ENCODE results near the gene RGS6. TPM values are rescaled to one million over a fixed set of nuclear protein-coding genes. Genes with fewer than 3 reads are reported as not detected.

RGS6 gene
- total RNA-seq, 2 donors from 2014 or later = 3.2 TPM; not detected in 1

DNA sequence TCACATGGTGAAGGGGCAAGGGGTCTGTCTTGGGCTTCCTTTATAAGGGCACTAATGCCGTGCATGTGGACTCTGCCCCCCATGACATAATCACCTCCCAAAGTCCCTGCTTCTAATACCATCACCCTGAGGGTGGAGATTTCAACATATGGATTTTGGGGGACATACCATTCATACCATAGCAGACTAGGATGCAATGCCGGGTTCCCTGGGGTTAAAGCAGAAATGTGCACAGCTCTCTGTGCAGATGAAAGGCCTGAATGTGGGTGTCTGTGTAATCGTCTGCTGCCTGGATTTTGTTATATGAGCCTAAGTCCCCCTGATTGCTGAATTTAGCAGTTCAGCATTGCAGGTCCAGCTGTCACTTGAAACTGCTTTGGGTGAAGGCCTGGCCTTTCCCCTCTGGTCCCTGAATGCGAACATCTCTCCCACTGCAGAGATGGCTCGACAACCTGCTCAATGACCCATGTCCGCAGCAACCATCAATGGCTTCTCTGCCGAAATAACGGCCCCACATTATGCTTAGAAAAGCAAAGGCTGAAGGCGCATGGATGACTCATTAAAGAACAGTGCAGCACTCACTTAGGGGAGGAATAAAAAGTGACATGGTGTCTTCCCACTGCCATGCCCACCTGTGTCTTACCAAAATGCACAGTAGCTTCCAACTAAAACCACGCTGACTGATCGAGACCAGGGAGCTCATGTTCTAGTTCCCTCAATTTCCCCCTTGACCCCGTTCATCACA is 675.3 kb downstream of the RGS6 start:
- H3K4me1 ChIP-seq (replicated peaks) = no peaks in the 10 kb centered on the region
- intact Hi-C loops (cut with DNase I) = no loop called here
- H3K4me3 ChIP-seq = no peak overlapping the region
- H3K9me3 ChIP-seq = no peaks in the 10 kb centered on the region
- no peak for DNase-seq (ENCODE audit: low spot score)
- no peak overlapping the region for H3K27ac ChIP-seq
- 63% methylated on average over 12 of the region's 12 CpGs for WGBS
- no peaks in the 10 kb centered on the region for H3K27me3 ChIP-seq (replicated peaks; ENCODE audit: insufficient read depth)
- H3K36me3 ChIP-seq = no peaks in the 10 kb centered on the region
- TF ChIP-seq POLR2AphosphoS5 (IDR thresholded peaks at IDR 0.05) (no peak), POLR2A (IDR thresholded peaks at IDR 0.05) (no peak)
- TF ChIP-seq, protein P1, sequence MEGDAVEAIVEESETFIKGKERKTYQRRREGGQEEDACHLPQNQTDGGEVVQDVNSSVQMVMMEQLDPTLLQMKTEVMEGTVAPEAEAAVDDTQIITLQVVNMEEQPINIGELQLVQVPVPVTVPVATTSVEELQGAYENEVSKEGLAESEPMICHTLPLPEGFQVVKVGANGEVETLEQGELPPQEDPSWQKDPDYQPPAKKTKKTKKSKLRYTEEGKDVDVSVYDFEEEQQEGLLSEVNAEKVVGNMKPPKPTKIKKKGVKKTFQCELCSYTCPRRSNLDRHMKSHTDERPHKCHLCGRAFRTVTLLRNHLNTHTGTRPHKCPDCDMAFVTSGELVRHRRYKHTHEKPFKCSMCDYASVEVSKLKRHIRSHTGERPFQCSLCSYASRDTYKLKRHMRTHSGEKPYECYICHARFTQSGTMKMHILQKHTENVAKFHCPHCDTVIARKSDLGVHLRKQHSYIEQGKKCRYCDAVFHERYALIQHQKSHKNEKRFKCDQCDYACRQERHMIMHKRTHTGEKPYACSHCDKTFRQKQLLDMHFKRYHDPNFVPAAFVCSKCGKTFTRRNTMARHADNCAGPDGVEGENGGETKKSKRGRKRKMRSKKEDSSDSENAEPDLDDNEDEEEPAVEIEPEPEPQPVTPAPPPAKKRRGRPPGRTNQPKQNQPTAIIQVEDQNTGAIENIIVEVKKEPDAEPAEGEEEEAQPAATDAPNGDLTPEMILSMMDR (IDR thresholded peaks at IDR 0.05) = no peak

GRCh38 chr14:72608391-72609204 is 676.4 kb downstream of the RGS6 start:
- Histone ChIP-seq H3K27me3 (replicated peaks; ENCODE audit: insufficient read depth) (no peaks in the 10 kb centered on the region), H3K4me1 (replicated peaks) (no peaks in the 10 kb centered on the region), H3K36me3 (no peaks in the 10 kb centered on the region), H3K27ac (no peak overlapping the region), H3K4me3 (no peak overlapping the region), H3K9me3 (no peaks in the 10 kb centered on the region)
- WGBS = 61% methylated on average over 8 of the region's 8 CpGs
- intact Hi-C loops (cut with DNase I) = no loop called here
- DNase-seq (ENCODE audit: low spot score) = no peak
- TF ChIP-seq, protein P1 (IDR thresholded peaks at IDR 0.05) = no peak
- TF ChIP-seq POLR2A (IDR thresholded peaks at IDR 0.05) = no peak
- TF ChIP-seq POLR2AphosphoS5 (IDR thresholded peaks at IDR 0.05) = no peak

GRCh38 chr14:72609205-72609916 is 677.1 kb downstream of the RGS6 start:
- no peak overlapping the region for H3K27ac ChIP-seq
- no peaks in the 10 kb centered on the region for H3K4me1 ChIP-seq (replicated peaks)
- TF ChIP-seq POLR2A (IDR thresholded peaks at IDR 0.05) = no peak
- TF ChIP-seq POLR2AphosphoS5 (IDR thresholded peaks at IDR 0.05) = no peak
- TF ChIP-seq, protein P1 (IDR thresholded peaks at IDR 0.05) = no peak
- intact Hi-C loops (cut with DNase I) = no loop called here
- 80% methylated on average over 12 of the region's 12 CpGs for WGBS
- H3K4me3 ChIP-seq = no peak overlapping the region
- DNase-seq (ENCODE audit: low spot score) = no peak
- no peaks in the 10 kb centered on the region for H3K36me3 ChIP-seq
- H3K27me3 ChIP-seq (replicated peaks; ENCODE audit: insufficient read depth) = no peaks in the 10 kb centered on the region
- H3K9me3 ChIP-seq = no peaks in the 10 kb centered on the region

DNA sequence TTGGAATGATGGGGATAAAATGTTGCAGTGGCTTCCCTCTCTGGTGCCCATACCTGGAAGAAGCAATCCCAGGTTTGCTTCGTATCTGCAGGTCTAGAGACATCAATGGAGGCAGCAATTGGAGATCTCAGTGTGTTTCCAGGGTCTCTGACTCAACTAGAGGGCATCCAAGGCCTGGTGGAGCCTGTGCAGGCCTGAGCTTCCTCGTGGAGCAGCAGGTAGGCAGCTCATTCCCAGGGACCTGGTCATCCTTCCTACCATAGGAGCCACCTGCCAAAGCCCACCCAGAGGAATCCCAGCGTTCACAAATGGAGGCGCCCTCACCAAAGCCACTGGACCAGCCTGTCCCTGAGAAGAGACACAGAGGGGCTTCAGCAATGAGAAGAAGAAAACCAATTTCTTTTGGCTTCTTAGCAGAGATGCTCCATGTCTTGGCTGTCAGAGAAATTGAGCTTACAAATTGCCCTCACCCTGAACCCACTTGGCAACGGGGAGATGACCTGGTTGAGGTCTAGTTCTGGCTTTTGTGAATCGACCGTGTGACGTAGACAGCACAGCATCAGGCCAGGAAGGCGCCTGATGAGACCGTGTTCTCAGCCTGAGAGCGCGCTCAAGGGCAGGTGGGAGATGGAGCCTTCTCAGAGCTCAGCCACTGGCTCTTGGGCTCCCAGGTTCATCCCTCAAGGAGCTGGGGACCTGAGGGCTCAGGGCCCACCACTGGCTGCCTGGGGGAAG is 678.0 kb downstream of the RGS6 start:
- H3K4me1 ChIP-seq (replicated peaks) = no peaks in the 10 kb centered on the region
- DNase-seq (ENCODE audit: low spot score) = no peak
- H3K9me3 ChIP-seq = no peaks in the 10 kb centered on the region
- 94% methylated on average over 12 of the region's 12 CpGs for WGBS
- TF ChIP-seq, protein P1 (IDR thresholded peaks at IDR 0.05) = no peak
- TF ChIP-seq POLR2AphosphoS5 (IDR thresholded peaks at IDR 0.05) = no peak
- TF ChIP-seq POLR2A (IDR thresholded peaks at IDR 0.05) = no peak
- H3K27me3 ChIP-seq (replicated peaks; ENCODE audit: insufficient read depth) = no peaks in the 10 kb centered on the region
- no peaks in the 10 kb centered on the region for H3K36me3 ChIP-seq
- no peak overlapping the region for H3K27ac ChIP-seq
- H3K4me3 ChIP-seq = no peak overlapping the region
- intact Hi-C loops (cut with DNase I) = no loop called here
